GM18502 (cell line): ENCODE data around the gene PCDHA4.

Experiments used
- ATAC-seq: cut with Tn5 transposase; IDR thresholded peaks from one replicate; pipeline ENCODE4 v1.9.1; 2021; ENCODE audit warnings: mild to moderate bottlenecking; ENCODE audit not compliant: unreplicated experiment, poor library complexity

Gene PCDHA4

DNA sequence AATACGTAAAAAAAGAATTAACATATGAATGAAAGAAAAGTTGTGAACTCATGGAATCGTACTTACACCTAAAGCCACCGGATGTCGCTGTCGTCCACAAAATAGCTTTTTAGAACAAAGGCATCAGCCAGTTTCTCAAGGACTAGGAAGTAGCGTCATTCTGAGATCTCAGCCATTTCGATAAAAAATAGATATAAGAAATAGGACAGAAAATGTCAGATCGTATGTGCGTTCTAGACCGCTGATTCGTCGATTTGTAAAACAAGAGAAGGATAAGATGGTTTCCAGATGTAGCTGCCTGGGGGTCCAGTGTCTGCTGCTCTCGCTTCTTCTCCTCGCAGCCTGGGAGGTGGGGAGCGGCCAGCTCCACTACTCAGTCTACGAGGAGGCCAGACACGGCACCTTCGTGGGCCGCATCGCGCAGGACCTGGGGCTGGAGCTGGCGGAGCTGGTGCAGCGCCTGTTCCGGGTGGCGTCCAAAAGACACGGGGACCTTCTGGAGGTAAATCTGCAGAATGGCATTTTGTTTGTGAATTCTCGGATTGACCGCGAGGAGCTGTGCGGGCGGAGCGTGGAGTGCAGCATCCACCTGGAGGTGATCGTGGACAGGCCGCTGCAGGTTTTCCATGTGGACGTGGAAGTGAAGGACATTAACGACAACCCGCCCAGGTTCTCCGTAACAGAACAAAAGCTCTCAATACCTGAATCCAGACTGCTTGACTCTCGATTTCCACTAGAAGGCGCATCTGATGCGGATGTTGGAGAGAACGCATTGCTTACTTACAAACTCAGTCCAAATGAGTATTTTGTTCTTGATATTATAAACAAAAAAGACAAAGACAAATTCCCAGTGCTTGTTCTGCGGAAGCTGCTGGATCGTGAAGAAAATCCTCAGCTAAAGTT is 49.2 kb downstream of the PCDHA4 start, which contains the start of gene PCDHA10:
Gene PCDHA10, plus strand, starts transcription at position 126 of the 903 bp plus-strand sequence. Its CDS starts 152 bp downstream, at position 278.
- ATAC-seq = no peak

DNA sequence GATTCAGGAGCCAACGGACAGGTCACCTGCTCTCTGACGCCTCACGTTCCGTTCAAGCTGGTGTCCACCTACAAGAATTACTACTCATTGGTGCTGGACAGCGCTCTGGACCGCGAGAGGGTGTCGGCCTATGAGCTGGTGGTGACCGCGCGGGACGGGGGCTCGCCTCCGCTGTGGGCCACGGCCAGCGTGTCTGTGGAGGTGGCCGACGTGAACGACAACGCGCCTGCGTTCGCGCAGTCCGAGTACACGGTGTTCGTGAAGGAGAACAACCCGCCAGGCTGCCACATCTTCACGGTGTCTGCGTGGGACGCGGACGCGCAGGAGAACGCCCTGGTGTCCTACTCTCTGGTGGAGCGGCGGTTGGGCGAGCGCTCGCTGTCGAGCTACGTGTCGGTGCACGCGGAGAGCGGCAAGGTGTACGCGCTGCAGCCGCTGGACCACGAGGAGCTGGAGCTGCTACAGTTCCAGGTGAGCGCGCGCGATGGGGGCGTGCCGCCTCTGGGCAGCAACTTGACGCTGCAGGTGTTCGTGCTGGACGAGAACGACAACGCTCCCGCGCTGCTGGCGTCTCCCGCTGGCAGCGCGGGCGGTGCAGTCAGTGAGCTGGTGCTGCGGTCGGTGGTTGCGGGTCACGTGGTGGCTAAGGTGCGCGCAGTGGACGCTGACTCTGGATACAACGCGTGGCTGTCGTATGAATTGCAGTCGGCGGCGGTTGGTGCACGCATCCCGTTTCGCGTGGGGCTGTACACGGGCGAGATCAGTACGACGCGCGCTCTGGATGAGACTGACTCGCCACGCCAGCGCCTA is 50.5 kb downstream of the PCDHA4 start:
- no peak for ATAC-seq

DNA sequence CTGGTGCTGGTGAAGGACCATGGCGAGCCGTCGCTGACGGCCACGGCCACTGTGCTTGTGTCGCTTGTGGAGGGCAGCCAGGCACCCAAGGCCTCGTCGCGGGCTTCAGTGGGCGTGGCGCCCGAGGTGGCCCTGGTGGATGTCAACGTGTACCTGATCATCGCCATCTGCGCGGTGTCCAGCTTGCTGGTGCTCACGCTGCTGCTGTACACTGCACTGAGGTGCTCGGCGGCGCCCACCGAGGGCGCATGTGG is 51.0 kb downstream of the PCDHA4 start:
- no peak for ATAC-seq

DNA sequence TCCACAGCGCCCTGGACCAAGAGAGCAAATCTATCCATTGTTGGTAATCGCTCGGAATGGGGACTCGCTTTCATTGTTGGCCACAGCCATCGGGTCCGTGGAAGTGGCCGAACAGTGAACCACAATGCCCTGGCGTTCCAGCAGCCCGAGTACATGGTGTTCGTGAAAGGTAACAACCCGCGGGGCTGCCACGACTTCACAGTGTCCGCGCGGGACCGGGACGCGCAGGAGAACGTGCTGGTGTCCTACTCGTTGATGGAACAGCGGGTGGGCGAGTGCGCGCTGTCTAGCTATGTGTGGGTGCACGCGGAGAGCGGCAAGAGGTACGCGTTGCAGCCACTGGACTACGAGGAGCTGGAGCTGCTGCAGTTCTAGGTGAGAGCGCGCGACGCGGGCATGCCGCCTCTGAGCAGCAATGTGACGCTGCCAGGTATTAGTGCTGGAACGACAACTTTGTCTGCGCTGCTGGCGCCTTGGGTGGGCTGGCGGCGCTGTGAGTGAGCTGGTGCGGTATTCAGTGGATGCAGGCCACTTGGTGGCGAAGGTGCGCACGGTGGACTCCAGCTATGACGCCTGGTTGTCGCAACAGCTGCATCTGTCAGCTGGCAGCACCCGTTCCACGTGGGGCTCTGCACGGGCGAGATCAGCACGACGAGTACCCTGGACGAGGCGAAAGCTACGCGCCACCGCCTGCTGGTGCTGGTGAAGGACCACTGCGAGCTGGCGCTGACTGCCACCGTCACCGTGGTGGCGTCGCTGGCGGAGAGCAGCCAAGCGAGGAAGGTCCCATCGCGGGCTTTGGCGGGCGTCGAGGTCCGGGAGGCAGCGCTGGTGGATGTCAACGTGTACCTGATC is 55.8 kb downstream of the PCDHA4 start:
- ATAC-seq = no peak
